ENCODE results near the gene MAP2K6. TPM values are rescaled to one million over a fixed set of nuclear protein-coding genes. Genes with fewer than 3 reads are reported as not detected.

Gene MAP2K6
- total and polyA plus RNA-seq, 12 donors: 0.88 to 4.0 (median 1.8) TPM

- H3K27ac ChIP-seq: no peak overlapping the region
Measured at GRCh38 chr17:69437475-69437874, 23.0 kb downstream of the MAP2K6 start.

GRCh38 chr17:69438776-69439175 is 24.3 kb downstream of the MAP2K6 start:
- 92 to 93% methylated on average over 4 of the region's 4 CpGs for WGBS, 2 donors
- no peak overlapping the region for H3K27ac ChIP-seq
- DNase-seq: no peak
- H3K4me1 ChIP-seq: peaks cover 0 to 14% (median 7%) of the 10 kb centered on the region in 9 donors
- ATAC-seq: no peak
- H3K9me3 ChIP-seq: peaks cover 0 to 29% (median 7%) of the 10 kb centered on the region in 11 donors
- TF ChIP-seq CTCF (IDR thresholded peaks at IDR 0.05): no peak
- intact Hi-C loops (cut with DNase I): no loop called here
- H3K4me3 ChIP-seq: no peak overlapping the region
- no peaks in the 10 kb centered on the region for H3K36me3 ChIP-seq
- H3K27me3 ChIP-seq: no peaks in the 10 kb centered on the region

More at GRCh38 chr17:69437475-69437874, 23.0 kb downstream of the MAP2K6 start:
- intact Hi-C loops (cut with DNase I): no loop called here
- Histone ChIP-seq H3K4me1 (peaks cover 0 to 14% (median 7%) of the 10 kb centered on the region in 9 donors), H3K9me3 (peaks cover 0 to 29% (median 7%) of the 10 kb centered on the region in 11 donors), H3K27me3 (no peaks in the 10 kb centered on the region), H3K36me3 (no peaks in the 10 kb centered on the region), H3K4me3 (no peak overlapping the region)
- no peak for TF ChIP-seq CTCF (IDR thresholded peaks at IDR 0.05)
- 98 to 100% methylated on average over 1 of the region's 1 CpG for WGBS, 2 donors
- DNase-seq (no peak), ATAC-seq (no peak)

GRCh38 chr17:69441179-69441578 is 26.7 kb downstream of the MAP2K6 start:
- no peak for ATAC-seq
- Histone ChIP-seq H3K4me3 (no peak overlapping the region), H3K27ac (no peak overlapping the region), H3K4me1 (peaks cover 0 to 12% (median 0%) of the 10 kb centered on the region in 9 donors), H3K9me3 (peaks cover 0 to 29% (median 7%) of the 10 kb centered on the region in 11 donors), H3K27me3 (no peaks in the 10 kb centered on the region), H3K36me3 (no peaks in the 10 kb centered on the region)
- DNase-seq: no peak
- 91 to 95% methylated on average over 2 of the region's 2 CpGs for WGBS, 2 donors
- no peak for TF ChIP-seq CTCF (IDR thresholded peaks at IDR 0.05)
- intact Hi-C loops (cut with DNase I): no loop called here

GRCh38 chr17:69443138-69443537 is 28.6 kb downstream of the MAP2K6 start:
- H3K9me3 ChIP-seq: peaks cover 0 to 29% (median 7%) of the 10 kb centered on the region in 11 donors
- DNase-seq (no peak), ATAC-seq (no peak)
- intact Hi-C loops (cut with DNase I): no loop called here
- no peaks in the 10 kb centered on the region for H3K27me3 ChIP-seq
- WGBS, 2 donors: 76 to 92% methylated on average over 4 of the region's 4 CpGs
- no peaks in the 10 kb centered on the region for H3K36me3 ChIP-seq
- H3K27ac ChIP-seq: no peak overlapping the region
- no peak for TF ChIP-seq CTCF (IDR thresholded peaks at IDR 0.05)
- H3K4me1 ChIP-seq: peaks cover 0 to 17% (median 6%) of the 10 kb centered on the region in 9 donors
- no peak overlapping the region for H3K4me3 ChIP-seq
